Astrocyte (in vitro differentiated cells and primary cell): Measurements from ENCODE around the gene ZNF497. TPM values are rescaled to one million over a fixed set of nuclear protein-coding genes. Genes with fewer than 3 reads are reported as not detected.

Experiments
- DNase-seq: peaks from one replicate; pipeline ENCODE4 v3.0.0-alpha.2; 2010; ENCODE audit warnings: low read depth
- FAIRE-seq: peaks from 2 replicates; lab custom pipeline; 2011; peaks lifted over from hg19 to GRCh38; lab: Jason Lieb, UNC
- H2AFZ ChIP-seq: 2 replicates; pipeline ENCODE4 v1.6.0; 2012; ENCODE audit warnings: low read depth, low read length, inconsistent platforms
- H3K27ac ChIP-seq: 2 replicates; pipeline ENCODE4 v1.5.1; 2011; ENCODE audit warnings: low read depth, low read length, inconsistent platforms
- H3K27me3 ChIP-seq: 2 replicates; pipeline ENCODE4 v1.6.0; 2011; ENCODE audit warnings: low read length, inconsistent platforms; ENCODE audit not compliant: insufficient read depth
- H3K36me3 ChIP-seq: 2 replicates; pipeline ENCODE4 v1.5.1; 2011; ENCODE audit warnings: low read length, inconsistent platforms; ENCODE audit not compliant: insufficient read depth
- H3K4me1 ChIP-seq: 2 replicates; pipeline ENCODE4 v1.5.1; 2011; ENCODE audit warnings: low read length, inconsistent platforms; ENCODE audit not compliant: insufficient read depth
- H3K4me2 ChIP-seq: 2 replicates; pipeline ENCODE4 v1.6.0; 2012; ENCODE audit warnings: low read length, inconsistent platforms
- H3K4me3 ChIP-seq: 2 replicates; pipeline ENCODE4 v1.5.1; 2011; ENCODE audit warnings: low read depth, mild to moderate bottlenecking, low read length, inconsistent platforms; ENCODE audit not compliant: insufficient read depth
- H3K79me2 ChIP-seq: 2 replicates; pipeline ENCODE4 v1.6.0; 2012; ENCODE audit warnings: mild to moderate bottlenecking, low read length, inconsistent platforms; ENCODE audit not compliant: insufficient read depth
- H3K9ac ChIP-seq: 2 replicates; pipeline ENCODE4 v1.6.0; 2012; ENCODE audit warnings: mild to moderate bottlenecking, low read length, inconsistent platforms
- H3K9me3 ChIP-seq: 2 replicates; pipeline ENCODE4 v1.5.1; 2012; ENCODE audit warnings: low read depth, mild to moderate bottlenecking, low read length, inconsistent platforms; ENCODE audit not compliant: insufficient read depth
- H4K20me1 ChIP-seq: 2 replicates; pipeline ENCODE4 v1.6.0; 2012; ENCODE audit warnings: low read length, inconsistent platforms; ENCODE audit not compliant: insufficient read depth
- H3K27ac Mint-ChIP-seq: one replicate; pipeline ENCODE4 v1.8.0; 2021; ENCODE audit warnings: mild to moderate bottlenecking, mixed read lengths; ENCODE audit not compliant: unreplicated experiment
- H3K27me3 Mint-ChIP-seq: one replicate; pipeline ENCODE4 v1.8.0; 2021; ENCODE audit warnings: low read depth, mixed read lengths; ENCODE audit not compliant: unreplicated experiment
- H3K36me3 Mint-ChIP-seq: one replicate; pipeline ENCODE4 v1.8.0; 2021; ENCODE audit warnings: low read depth, mixed read lengths; ENCODE audit not compliant: unreplicated experiment
- H3K4me1 Mint-ChIP-seq: one replicate; pipeline ENCODE4 v1.8.0; 2021; ENCODE audit warnings: low read depth, mixed read lengths; ENCODE audit not compliant: unreplicated experiment
- H3K4me3 Mint-ChIP-seq: one replicate; pipeline ENCODE4 v1.8.0; 2021; ENCODE audit warnings: mild to moderate bottlenecking, moderate library complexity, mixed read lengths; ENCODE audit not compliant: unreplicated experiment
- H3K9me3 Mint-ChIP-seq: one replicate; pipeline ENCODE4 v1.8.0; 2021; ENCODE audit warnings: mild to moderate bottlenecking, mixed read lengths; ENCODE audit not compliant: unreplicated experiment
- EZH2 ChIP-seq: IDR thresholded peaks from 2 replicates; pipeline ENCODE4 v1.6.1; 2012; ENCODE audit warnings: mild to moderate bottlenecking, low read length, inconsistent platforms; ENCODE audit not compliant: insufficient read depth
- total RNA-seq: library from RNA; stranded (reverse); gene quantifications from 2 replicates; pipeline ENCODE4 v1.2.1, GENCODE V29; 2021
- TF ChIP-seq, protein P1 (sequence below): IDR thresholded peaks from 2 replicates; pipeline ENCODE4 v1.5.1; 2011; ENCODE audit warnings: low read depth, mild to moderate bottlenecking, inconsistent platforms, low read length, moderate library complexity; ENCODE audit not compliant: insufficient read depth

Gene ZNF497
- total RNA-seq, 1 donor from 2014 or later, result 0.43 TPM

DNA sequence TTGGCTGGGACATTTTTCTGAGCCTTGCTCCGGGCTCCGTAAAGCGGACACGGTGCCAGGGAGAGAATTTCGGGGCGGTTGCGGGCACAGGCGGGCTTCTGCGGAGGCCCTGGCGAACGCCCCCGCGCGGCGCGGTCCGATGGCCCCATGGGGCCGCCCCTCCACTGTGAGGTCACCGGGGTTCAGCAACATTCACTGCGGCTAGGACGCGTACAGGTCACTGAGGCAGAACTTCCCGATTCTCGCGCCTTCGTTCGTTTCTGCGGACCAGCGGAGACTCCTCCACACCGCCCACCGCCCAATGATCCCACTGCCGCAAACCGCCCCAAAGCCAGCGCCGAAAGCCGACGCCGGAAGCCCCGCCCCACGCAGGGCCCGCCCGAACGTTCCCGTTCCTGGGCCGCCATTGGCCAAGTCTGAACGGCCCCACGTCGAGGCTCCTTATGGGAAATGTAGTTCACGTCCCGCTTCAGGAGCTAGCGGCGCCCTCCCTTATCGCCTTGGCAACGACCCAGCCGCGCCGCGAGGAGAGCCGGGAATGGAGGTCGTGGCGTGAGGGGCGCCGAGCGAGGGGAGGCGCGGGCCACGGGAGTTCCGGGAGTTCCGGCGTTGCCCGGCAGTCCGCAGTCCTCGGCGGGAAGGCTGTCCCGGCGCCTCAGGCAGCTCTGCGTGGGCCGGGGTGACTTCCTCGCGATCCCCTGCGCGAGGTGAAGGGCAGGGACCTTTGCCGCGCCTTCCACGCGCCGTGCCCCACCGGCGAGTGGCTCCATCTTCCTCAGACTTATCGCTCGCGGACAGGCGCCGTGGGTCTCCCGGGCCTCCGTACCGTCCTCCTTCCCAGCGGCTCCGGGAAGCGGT, 45.8 kb upstream of the ZNF497 start, which contains the start of gene ZNF584:
TSS of gene ZNF584 (plus strand) at position 498 of the 858 bp plus-strand sequence. CDS start 499 bp downstream, outside the sequence.
- no peaks in the 10 kb centered on the region for H3K36me3 ChIP-seq
- FAIRE-seq (no peak), DNase-seq (peak; percentile 85)
- peak within 1 kb of the TSS; percentile 74 for H3K27ac ChIP-seq
- Mint-ChIP-seq H3K4me3 (peak within 1 kb of the TSS; percentile 90), H3K4me1 (peaks cover 3% of the 10 kb centered on the region), H3K27me3 (no peaks in the 10 kb centered on the region), H3K9me3 (no peaks in the 10 kb centered on the region), H3K27ac (peak within 1 kb of the TSS; percentile 83), H3K36me3 (no peaks in the 10 kb centered on the region)
- peak within 1 kb of the TSS; percentile 93 for H3K4me2 ChIP-seq
- no peaks in the 10 kb centered on the region for H3K27me3 ChIP-seq
- H3K4me3 ChIP-seq, result peak within 1 kb of the TSS; percentile 75
- peaks cover 15% of the 10 kb centered on the region for H3K4me1 ChIP-seq
- no peaks in the 10 kb centered on the region for H4K20me1 ChIP-seq
- no peaks in the 10 kb centered on the region for H3K9me3 ChIP-seq
- H3K79me2 ChIP-seq, result peaks cover 32% of the 10 kb centered on the region
- peak within 1 kb of the TSS; percentile 86 for H3K9ac ChIP-seq
- TF ChIP-seq, protein P1, sequence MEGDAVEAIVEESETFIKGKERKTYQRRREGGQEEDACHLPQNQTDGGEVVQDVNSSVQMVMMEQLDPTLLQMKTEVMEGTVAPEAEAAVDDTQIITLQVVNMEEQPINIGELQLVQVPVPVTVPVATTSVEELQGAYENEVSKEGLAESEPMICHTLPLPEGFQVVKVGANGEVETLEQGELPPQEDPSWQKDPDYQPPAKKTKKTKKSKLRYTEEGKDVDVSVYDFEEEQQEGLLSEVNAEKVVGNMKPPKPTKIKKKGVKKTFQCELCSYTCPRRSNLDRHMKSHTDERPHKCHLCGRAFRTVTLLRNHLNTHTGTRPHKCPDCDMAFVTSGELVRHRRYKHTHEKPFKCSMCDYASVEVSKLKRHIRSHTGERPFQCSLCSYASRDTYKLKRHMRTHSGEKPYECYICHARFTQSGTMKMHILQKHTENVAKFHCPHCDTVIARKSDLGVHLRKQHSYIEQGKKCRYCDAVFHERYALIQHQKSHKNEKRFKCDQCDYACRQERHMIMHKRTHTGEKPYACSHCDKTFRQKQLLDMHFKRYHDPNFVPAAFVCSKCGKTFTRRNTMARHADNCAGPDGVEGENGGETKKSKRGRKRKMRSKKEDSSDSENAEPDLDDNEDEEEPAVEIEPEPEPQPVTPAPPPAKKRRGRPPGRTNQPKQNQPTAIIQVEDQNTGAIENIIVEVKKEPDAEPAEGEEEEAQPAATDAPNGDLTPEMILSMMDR, result no peak
- peak within 1 kb of the TSS; percentile 98 for H2AFZ ChIP-seq

GRCh38 chr19:58407658-58408151, 45.2 kb upstream of the ZNF497 start:
- H3K9me3 Mint-ChIP-seq, result no peaks in the 10 kb centered on the region
- Histone ChIP-seq H2AFZ (peak overlapping the region; percentile 98), H3K27ac (peak overlapping the region; percentile 74), H3K4me1 (peaks cover 15% of the 10 kb centered on the region), H3K4me3 (peak overlapping the region; percentile 75), H3K9ac (peak overlapping the region; percentile 86), H4K20me1 (no peaks in the 10 kb centered on the region), H3K9me3 (no peaks in the 10 kb centered on the region), H3K36me3 (no peaks in the 10 kb centered on the region), H3K4me2 (peak overlapping the region; percentile 93), H3K27me3 (no peaks in the 10 kb centered on the region), H3K79me2 (peaks cover 28% of the 10 kb centered on the region)
- H3K4me3 Mint-ChIP-seq, result peak overlapping the region; percentile 90
- peaks cover 3% of the 10 kb centered on the region for H3K4me1 Mint-ChIP-seq
- DNase-seq (no peak), FAIRE-seq (no peak)
- peak overlapping the region; percentile 83 for H3K27ac Mint-ChIP-seq
- no peaks in the 10 kb centered on the region for H3K36me3 Mint-ChIP-seq
- no peaks in the 10 kb centered on the region for H3K27me3 Mint-ChIP-seq
- TF ChIP-seq, protein P1, result no peak
- no peak for TF ChIP-seq EZH2
